Fibroblast of lung (primary cell): ENCODE results near the gene RAPGEF5.

Experiments
- CTCF ChIP-seq, 2 donors: IDR thresholded peaks in 1 of 2; conservative IDR thresholded peaks in 1 of 2; 1 replicate in 1 of 2; 2 replicates in 1 of 2; pipeline ENCODE4 v1.5.1; 2011 to 2012; ENCODE audit warnings: low read length in 2 of 2, control low read depth in 1 of 2, inconsistent platforms in 1 of 2, low read depth in 1 of 2, mild to moderate bottlenecking in 1 of 2
- EZH2 ChIP-seq: IDR thresholded peaks from 2 replicates; pipeline ENCODE4 v1.5.1; 2012; ENCODE audit warnings: low read length, control low read depth, mild to moderate bottlenecking; ENCODE audit errors: missing control alignments

- no peak for TF ChIP-seq CTCF (conservative IDR thresholded peaks at IDR 0.05 in 1 of 2, IDR thresholded peaks at IDR 0.05 in 1 of 2; ENCODE audit: low read depth in 1 of 2, low read length in 2 of 2)
- no peak for TF ChIP-seq EZH2
These were observed 156.2 kb downstream of the RAPGEF5 start for GRCh38 chr7:22200777-22201176.
